ENCODE data around the gene LIN54.
A peak's percentile ranks its signal among the peaks of the same experiment; 100 is the strongest.
"Not testable (repeated sequence)": the region's sequence is repeated elsewhere in the genome, so short reads cannot be mapped to it uniquely, and the experiment has no call there.

The LIN54 gene

DNA sequence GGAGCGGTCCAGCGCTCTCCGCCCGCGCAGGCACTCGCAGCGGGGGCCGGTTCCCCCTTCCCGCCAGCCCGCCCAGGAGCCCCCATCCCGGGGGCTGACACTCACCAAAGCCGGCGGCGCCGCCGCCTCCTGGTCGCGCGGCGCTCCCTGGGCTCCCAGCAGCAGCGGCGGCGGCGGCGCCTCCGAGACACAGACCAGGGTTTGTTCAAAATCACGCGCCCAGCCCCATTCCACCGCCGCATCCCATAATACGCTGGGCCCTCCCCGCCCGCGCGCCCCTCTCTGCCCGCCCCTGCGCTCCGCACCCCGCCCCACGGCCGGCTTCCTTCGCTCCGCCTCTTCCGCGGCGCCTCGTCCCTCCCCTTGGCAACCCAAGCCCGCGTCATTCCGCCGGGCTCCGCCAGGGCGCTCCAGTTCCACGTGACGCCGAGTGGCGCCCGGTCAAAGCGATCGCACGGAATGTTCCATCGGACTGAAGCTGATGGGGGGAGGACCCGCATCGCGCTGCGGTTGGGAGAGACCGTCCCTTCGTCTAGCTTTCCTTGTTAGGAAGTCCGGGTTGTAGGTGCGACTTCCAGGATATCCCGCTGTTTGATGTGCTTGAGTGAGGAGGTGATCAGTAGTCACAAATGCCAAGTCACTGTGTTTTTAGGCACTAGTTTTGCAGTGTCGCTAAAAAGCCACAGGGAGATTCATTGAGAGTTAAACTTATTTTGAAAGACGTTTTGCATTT is 2.2 kb upstream of the LIN54 start:
- peak overlapping the region; percentile 73 for H3K4me3 ChIP-seq (ENCODE audit: low read depth, low read length)

DNA sequence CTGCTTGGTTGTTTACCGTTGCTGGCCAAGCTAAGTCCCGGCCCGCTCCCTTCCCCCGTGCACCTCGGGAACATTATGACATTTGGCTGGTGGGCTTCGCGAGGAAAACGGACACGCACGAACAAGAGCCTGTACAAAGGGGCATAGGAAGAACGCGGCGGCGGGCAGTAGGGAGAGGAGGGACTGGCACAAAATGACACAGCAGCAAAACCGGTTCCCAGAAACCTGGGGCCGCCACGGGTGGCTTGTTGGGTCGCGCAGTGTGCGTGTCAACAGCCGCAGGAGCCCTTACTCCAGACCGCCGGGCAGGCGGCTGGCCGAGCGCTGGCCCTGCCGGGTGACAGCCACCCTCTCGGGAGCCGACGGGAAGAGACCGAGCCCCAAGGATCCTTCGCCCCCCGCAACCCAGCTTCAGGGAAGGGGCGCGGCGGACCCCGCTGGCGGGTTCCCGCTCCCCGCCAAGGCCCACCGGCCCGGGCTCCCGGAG is 1.6 kb upstream of the LIN54 start:
- peak overlapping the region; percentile 73 for H3K4me3 ChIP-seq (ENCODE audit: low read depth, low read length)

DNA sequence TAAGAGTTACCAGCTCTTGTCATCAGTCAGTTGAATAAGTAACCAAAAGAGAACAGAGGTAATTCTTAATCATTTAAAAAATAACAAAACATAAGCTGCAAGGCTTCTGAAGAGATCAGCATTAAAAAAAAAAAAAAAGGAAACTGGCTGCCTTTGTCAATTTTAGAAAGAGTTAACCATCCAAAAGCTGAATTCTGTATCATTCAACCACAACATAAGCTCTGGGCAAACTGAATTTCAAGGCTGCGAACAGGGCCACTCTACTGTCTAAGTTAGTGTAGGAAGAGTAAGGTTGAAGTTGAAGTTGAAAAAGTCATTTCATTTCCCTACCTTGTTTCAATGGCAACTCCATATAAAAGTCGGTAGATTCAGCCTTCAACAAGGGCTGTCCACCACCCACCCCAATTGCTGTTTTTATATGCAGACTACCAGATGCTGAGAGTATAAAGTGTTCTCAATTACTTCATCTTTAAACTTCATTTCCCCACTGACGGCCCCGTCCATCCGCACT is 1.1 kb upstream of the LIN54 start:
- H3K4me3 ChIP-seq (ENCODE audit: low read depth, low read length) = peak overlapping the region; percentile 73

- peak overlapping the region; percentile 64 for H3K4me3 ChIP-seq (ENCODE audit: low read depth, low read length)
Observed at GRCh38 chr4:83010111-83010521, 507 bp downstream of the LIN54 start.

DNA sequence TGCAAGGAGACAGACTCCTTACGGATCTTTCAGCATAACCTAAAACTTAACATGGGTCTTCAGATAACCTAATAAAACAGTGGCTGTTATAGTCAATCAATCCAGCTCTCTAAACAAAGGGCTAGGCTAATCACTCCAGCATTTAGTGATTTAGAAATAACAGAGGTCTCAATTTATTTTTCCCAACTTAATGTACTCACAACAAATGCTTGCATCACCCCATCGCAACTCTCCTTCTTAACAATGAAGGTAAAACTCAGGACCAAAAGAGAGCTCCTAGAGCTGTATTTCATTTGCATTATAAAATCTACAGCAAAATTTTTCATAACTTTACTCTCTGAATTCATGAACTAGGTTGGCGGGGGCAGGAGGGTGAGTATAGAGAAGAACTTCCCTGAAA is 1.1 kb downstream of the LIN54 start:
- peak overlapping the region; percentile 64 for H3K4me3 ChIP-seq (ENCODE audit: low read depth, low read length)

- H3K4me3 ChIP-seq (ENCODE audit: low read depth, low read length) = not testable (repeated sequence)
Observed at GRCh38 chr4:83003044-83003791, 7.4 kb downstream of the LIN54 start.

GRCh38 chr4:83002329-83002728 is 8.3 kb downstream of the LIN54 start:
- H3K4me3 ChIP-seq (ENCODE audit: low read depth, low read length) = no peak overlapping the region

GRCh38 chr4:82998898-82999297 is 11.7 kb downstream of the LIN54 start:
- H3K4me3 ChIP-seq (ENCODE audit: low read depth, low read length) = no peak overlapping the region

DNA sequence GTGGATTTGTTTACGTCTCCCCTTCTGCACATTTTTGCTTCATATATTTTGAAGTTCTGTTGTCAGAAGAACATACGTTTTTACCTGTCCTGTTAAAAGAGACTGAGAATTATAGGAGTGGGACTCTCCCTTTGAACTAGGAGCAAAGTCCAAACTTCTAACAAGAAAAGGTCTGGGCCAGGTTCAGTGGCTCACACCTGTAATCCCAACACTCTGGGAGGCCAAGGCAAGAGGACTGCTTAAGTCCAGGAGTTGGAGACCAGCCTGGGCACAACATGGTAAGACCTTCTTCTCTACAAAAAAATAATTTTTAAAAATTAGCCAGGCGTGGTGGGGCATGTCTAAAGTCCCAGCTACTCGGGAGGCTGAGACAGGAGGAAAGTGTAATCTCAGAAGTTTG is 15.8 kb downstream of the LIN54 start:
- no peak overlapping the region for H3K4me3 ChIP-seq (ENCODE audit: low read depth, low read length)

- no peak overlapping the region for H3K4me3 ChIP-seq (ENCODE audit: low read depth, low read length)
Observed at GRCh38 chr4:82989575-82990429, 20.8 kb downstream of the LIN54 start.

DNA sequence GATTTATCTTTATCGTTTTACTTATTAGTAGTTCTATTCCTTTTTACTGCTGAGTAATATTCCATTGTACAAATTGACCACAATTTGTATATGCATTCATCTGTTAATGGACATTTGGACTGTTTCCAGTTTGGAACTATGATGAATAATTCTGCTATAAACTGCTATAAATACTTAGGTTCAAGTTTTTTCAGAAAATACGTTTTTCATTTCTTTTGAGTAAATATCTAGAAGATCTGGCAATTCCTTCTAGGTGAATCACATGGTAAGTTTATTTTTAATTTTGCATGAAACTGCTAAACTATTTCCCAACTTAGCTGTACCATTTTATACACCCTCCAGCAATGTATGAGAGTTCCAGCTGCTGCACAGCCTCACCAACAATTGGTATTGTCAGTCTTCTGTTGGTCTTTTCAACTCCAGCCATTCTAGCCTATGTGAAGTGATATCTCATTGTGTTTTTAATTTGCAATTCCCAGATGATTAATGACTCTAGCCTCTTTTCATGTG is 22.2 kb downstream of the LIN54 start:
- H3K4me3 ChIP-seq (ENCODE audit: low read depth, low read length) = no peak overlapping the region

DNA sequence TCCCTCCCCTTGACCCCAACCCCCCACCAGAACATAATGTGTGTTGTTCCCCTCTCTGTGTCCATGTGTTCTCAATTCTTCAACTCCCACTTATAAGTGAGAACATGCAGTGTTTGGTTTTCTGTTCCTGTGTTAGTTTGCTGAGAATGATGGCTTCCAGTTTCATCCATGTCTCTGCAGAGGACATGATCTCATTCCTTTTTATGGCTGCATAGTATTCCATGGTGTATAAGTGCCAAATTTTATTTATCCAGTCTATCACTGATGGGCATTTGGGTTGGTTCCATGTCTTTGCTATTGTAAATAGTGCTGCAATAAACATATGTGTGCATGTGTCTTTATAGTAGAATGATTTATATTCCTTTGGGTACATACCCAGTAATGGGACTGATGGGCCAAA is 23.1 kb downstream of the LIN54 start:
- not testable (repeated sequence) for H3K4me3 ChIP-seq (ENCODE audit: low read depth, low read length)

DNA sequence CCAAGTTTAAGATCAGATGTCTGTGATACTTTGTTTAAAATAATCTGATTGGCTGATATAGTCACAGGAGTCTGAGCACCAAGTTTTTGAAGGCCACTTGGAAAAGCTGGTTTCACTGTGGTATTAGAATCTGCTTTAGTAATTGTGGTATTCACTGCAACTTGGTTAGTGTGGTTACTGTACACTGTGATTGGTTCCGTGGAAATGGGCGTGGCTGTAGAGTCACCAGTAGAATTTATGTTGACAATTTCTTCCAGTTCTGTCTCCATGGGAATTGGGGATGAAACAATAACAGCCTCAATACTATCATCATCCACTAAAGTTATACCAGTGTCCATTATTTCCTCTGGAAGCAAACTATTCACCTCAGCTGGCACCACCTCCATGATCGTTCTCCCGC is 26.2 kb downstream of the LIN54 start:
- H3K4me3 ChIP-seq (ENCODE audit: low read depth, low read length) = no peak overlapping the region

- H3K4me3 ChIP-seq (ENCODE audit: low read depth, low read length) = no peak overlapping the region
Observed at GRCh38 chr4:82983444-82983843, 27.2 kb downstream of the LIN54 start.

GRCh38 chr4:82981138-82981537 is 29.5 kb downstream of the LIN54 start:
- H3K4me3 ChIP-seq (ENCODE audit: low read depth, low read length) = no peak overlapping the region

DNA sequence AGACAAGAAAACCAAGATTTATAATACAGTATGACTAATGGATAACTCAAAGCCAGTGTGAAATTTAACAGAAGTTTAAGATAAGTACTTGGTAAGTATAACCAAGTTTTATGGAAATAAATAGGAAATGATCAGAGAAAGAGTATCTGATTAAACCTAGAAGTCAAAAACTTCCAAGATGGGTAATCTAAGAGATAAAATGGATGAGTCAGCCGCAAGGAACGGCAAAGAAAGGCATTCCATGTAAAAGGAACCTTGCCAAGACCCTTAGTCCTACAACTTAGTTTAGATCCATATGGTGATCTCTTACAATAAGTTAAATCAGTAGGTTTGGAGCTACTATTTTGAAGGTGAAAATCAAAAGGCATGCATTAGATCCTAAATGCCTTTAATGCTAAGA is 34.8 kb downstream of the LIN54 start:
- H3K4me3 ChIP-seq (ENCODE audit: low read depth, low read length) = no peak overlapping the region

- no peak overlapping the region for H3K4me3 ChIP-seq (ENCODE audit: low read depth, low read length)
Observed at GRCh38 chr4:82969414-82969813, 41.2 kb downstream of the LIN54 start.

- H3K4me3 ChIP-seq (ENCODE audit: low read depth, low read length) = no peak overlapping the region
Observed at GRCh38 chr4:82968972-82969371, 41.7 kb downstream of the LIN54 start.

GRCh38 chr4:82965763-82966162 is 44.9 kb downstream of the LIN54 start:
- no peak overlapping the region for H3K4me3 ChIP-seq (ENCODE audit: low read depth, low read length)

GRCh38 chr4:82957045-82957444 is 53.6 kb downstream of the LIN54 start:
- no peak overlapping the region for H3K4me3 ChIP-seq (ENCODE audit: low read depth, low read length)

GRCh38 chr4:82954212-82954611 is 56.4 kb downstream of the LIN54 start:
- H3K4me3 ChIP-seq (ENCODE audit: low read depth, low read length) = no peak overlapping the region

Data from iPS-11a (cell line).